GM19193 (cell line): ENCODE results near the gene GATA6.

Experiments used
- POLR2A ChIP-seq: IDR thresholded peaks from 4 replicates; pipeline ENCODE4 v1.6.1; 2011; ENCODE audit not compliant: insufficient read depth, insufficient read length; ENCODE audit errors: extremely low read depth

GATA6 gene

DNA sequence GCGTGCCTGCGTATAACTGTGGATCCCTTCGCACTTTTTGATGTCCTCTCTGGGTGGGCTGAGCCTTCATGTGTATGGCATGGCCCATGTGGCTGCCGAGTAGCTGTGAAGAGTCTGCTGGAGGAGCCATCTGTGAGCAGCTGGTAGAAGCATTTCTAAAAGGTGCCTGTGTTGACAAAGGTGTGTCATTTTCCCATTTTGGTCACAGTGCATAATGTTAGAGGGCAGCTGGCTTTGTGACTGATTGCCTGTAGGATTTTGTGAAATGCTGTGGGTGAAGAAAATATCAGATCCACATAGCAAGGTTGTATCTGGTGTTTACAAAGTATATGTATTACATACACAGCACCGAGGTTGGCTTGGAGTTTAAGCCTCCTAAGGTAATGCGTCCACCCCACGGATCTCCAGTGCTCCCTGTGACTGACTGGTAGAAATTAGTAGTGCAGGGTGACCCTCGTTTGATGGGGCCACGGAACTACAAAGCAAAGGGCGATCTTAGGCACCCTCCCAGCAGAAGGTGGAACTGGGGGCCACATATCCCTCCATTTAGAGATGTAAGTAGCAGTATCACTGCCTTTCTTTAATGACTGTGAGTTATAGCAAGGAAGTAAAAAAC, 16.5 kb downstream of the GATA6 start:
- TF ChIP-seq POLR2A: no peak

DNA sequence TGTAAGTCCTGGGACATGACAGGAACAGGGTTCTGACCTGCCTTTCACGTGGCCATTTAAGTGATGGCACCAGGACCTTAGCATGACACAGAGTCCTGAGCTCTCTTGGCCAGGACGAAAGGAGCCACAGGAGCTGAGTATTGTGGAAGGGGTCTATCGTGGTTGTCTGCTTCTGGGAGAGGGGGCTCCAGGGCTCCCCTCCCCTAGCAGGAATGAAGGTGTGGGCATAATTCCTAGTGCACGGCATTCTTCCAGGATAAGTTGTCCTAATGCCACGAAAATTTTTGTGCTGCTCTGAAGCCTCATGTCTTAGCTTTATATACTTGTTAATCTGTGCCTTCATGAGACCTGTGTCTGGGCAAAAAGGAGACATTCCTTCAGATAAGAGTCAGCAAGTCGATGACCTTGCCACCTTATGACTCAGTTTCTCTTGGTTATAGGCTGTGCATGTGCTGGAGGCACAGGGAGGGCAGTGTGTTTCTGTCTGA, 17.1 kb downstream of the GATA6 start:
- TF ChIP-seq POLR2A: no peak

DNA sequence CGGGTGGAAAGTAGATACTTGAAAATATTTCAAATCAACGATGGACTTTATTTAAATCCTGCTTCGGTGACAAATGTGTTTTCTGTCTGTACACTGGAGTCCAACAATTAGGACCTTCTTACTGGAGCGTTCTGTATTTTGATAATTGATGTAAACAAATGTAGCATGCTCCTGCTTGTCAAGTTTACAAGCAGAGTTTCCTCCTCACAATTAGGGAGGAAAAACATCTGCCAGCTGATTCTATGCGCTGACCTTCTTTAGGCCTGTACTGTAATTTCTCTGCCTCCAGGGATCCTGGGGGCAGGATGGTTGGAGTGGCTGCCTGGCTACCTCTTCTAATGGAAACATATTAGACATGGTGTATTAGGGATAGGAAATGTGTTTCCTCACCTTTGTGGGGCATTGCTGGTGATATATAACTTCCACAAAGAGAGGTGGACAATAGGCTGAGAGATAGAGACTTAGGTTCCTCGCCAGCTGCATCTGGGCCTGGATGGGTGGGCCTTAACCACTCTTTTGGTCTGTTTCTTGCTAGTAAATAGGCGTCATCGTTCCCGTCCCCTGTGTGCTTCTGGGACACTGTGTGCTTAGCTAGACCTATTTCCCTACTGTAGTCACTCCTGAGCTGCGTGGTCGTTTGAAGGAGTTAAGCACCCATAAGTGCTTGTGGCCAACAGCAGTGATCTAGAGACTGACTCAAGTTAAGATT, 19.3 kb downstream of the GATA6 start:
- no peak for TF ChIP-seq POLR2A

DNA sequence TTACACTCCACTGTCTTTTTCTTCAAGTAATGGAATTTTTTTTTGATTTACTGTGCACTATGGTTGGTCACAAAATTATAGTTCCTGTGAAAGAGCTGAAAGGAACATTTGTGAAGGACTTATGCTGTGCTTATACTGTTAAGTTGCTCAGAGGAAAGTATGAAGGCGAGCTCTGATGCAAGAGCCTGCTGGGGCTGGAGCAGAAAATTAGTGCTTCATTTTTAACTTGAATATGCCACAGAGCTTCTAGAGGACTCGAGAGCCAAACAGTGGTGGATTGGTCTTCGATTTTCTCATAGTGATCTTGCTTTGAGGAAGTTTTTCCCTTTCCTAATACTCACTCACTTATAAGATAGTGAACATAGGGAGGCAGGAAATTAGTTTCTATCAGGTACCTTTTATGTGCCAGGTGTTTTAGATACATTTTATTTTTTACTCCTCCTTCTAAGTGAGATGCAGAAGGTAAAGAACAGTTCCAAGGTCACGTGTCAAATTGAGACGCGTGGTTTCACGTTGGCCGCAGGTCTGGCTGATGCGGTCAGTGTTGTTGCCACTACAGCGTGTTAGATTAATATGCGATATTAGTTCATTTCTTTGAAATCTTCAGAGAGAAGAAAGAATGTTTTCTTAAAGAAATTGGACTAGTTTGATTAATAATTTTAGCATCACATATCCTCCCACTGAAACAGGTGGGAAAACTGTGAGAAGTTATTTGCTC, 20.2 kb downstream of the GATA6 start:
- TF ChIP-seq POLR2A: no peak

DNA sequence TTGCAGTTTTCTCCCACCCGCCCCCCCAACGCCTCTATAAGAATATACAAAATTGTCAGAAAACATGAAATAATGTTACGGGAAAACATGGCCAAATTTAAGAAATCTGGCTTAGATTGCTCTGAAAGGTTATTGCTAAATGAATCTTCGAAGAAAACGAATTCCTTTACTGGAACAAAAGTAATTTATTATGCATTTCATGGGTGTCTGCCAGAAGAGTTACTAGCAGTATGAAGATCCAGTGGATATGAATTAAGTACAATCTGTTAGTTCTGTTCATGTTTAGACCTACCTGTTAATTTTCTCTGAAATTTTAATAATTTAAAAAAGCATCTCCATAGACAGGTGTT, 21.9 kb downstream of the GATA6 start:
- TF ChIP-seq POLR2A: no peak

DNA sequence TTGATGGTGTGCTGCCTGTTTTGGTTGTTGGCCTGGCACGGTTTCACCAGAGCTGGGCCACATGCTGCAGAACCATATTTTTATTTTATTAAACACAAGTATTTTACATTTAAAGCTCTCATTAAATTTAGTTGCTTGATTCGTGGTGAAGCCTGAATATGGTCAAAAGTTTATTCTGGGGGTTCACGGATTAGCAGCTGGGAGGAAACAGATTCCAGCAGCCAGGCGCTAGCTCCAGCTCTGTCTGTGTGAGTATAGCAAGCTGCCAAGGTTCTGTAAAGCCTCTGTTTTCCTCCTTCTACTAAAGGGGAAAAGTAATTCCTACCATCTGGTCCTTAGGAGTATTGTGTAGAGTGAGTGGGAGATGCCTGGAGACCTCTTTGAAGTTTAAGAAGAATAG, 22.5 kb downstream of the GATA6 start:
- TF ChIP-seq POLR2A: no peak

DNA sequence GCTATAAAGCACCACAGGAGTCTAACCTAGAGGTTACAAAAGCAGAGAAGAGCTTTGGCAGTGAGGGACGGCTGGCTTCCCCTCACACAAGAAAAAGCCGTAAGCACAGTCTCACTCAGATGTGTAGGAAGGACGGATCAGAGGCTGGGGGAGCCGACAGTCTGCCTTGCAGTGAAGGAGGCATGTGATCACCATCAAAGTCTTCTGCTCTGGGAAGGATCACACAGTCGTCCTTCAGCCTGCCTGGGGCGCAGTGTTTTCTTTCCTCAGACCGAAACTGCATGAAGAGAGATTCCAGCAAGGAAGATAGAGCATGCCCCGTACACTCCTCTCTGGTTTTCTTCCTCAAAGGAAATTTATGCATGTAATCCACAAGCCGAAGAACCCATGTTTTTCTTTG, 24.1 kb downstream of the GATA6 start:
- no peak for TF ChIP-seq POLR2A

DNA sequence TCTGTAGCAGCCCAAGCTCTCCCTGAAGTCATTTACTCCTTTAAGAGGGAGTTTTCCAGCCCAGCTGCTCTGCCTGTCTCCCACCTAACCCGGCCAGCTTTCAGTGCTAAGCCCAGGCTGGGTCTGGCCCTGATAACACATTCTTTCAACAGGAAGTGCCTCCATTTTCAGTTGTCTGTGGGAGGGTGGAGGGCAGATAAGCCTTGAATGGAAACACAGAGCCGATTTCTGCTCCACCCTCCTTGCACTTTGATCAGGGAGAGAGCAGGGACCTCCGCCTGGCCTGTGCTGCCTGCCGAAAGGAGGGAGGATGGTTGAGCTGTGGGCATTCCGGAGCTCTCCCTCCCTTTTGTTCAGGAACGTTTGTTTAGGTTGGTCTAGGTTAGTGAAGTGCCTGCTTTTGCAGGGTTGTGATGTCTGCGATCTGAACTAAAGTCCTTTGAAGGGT, 24.8 kb downstream of the GATA6 start:
- TF ChIP-seq POLR2A: no peak

DNA sequence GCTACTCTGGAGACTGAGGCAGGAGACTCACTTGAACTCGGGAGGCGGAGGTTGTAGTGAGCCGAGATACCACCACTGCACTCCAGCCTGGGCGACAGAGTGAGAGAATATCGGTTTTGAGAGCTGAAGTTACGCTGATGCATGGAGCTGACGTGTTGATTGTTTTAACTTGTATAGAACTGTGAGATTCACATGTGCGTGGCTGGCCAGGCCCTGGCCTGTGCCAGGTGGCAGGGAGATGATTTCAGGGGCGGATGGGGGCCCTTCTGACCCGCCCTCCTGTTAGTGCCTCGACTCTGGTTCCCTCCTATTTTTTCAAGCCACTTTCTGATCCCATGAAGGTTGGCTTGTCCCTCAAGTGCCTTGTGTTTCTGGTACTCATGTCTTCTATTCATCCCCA, 25.7 kb downstream of the GATA6 start:
- TF ChIP-seq POLR2A: no peak

DNA sequence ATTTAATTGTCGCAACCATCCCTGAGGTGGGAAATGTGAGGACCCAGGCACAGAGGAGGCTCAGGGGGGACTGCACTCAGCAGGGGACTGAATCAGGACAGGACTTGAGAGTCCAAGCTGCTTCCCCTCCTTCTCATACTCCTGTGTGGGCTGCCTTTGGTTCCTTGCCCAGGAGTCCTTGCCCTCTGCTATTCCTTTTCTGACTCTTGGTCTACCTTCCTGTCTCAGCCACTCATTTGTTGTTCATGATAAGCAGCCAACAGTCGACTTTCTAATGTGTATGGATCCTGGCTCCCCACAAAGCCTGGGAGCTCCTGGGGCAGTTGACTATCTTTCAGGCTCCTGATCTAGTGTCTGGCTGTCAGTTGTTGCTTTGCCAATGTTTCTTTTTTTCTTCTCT, 28.3 kb downstream of the GATA6 start:
- TF ChIP-seq POLR2A: no peak

DNA sequence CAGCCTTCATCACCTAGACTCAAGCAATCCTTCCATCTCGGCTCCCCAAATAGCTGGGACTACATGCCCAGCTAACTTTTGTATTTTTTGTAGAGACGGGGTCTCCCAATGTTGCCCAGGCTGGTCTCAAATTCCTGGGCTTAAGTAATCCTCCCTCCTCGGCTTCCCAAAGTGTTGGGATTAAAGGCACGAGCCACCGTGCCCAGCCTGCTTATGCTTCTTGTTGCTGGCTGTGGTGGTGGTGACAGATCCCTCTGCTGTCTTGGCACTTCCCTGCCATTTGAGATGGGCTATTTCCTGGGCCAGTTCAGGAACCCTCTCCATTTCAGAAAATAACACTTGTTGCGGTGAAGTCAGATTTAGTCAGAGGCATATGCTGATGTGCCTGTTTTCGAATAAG, 28.8 kb downstream of the GATA6 start:
- TF ChIP-seq POLR2A: no peak

DNA sequence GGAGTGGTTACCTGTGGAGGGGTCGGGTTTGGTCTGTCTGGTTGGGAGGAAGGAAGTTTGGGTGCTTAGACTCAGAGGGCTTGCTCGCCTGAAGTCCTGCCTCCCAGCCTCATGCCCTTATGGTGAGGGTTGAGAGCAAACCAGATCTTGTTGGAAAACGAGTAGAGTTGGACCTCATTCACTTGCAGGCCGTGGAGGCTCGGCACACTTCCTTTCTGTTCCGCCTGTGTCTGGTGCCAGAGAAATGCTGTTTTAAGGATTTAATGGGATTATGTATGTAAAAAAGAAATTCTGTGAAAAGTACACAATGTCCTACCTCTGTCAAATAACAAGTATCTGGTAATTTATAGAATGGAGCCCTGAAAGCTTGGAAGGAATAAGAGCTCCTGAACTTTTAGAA, 29.6 kb downstream of the GATA6 start:
- no peak for TF ChIP-seq POLR2A

DNA sequence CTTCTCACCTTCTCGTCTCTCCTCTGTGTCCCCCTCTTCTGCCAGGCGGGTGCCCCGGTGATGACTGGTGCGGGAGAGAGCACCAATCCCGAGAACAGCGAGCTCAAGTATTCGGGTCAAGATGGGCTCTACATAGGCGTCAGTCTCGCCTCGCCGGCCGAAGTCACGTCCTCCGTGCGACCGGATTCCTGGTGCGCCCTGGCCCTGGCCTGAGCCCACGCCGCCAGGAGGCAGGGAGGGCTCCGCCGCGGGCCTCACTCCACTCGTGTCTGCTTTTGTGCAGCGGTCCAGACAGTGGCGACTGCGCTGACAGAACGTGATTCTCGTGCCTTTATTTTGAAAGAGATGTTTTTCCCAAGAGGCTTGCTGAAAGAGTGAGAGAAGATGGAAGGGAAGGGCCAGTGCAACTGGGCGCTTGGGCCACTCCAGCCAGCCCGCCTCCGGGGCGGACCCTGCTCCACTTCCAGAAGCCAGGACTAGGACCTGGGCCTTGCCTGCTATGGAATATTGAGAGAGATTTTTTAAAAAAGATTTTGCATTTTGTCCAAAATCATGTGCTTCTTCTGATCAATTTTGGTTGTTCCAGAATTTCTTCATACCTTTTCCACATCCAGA, 31.3 kb downstream of the GATA6 start:
- TF ChIP-seq POLR2A: no peak

DNA sequence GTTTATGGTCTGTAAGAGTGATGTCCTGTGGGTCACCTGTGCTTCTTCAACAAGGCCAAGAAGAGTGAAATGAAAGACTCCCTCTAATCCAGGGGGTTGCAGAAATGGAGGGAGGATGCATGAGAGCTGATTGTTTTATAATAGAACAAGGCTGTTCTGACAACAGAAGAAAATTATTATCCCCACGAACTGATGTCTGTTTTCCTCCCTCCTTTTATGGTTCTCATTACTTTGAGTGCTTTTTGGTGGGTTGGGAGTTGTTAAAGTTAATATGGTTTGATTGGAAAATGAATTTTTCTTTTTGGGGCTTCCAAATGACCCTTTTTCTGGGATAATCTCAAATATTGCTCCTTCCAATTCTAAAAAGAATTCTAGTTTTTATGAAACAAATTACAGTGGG, 33.6 kb downstream of the GATA6 start:
- no peak for TF ChIP-seq POLR2A

DNA sequence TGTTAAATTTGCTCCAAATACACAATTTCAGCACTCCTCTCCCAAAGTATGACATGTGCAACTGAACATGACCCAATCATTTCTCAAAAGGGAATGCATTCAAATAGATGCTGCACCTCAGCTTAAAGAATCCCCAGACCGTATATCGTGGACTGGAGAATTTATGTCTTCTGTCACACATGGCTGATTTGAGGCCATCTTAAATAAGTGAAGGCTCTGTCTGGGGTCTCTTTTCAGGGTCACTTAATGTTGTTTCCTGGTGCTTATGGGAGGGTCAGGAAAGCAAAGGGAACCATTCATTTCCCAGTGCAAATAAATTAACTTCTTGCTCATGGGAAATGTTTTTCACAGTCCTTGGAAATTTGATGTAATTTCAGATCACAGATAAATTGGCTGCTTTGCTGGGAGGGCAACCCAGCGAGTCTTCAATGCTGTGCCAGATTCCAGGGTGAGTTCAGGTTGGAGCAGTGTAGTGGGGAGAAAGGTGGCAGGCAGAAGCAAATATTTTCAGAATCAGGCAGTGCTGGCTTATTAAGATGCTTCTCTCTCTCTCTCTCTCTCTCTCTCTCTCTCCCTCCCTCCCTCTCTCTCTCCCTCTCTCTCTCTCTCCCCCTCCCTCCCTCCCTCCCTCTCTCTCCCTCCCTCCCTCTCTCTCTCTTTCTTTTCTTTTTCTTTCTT, 34.3 kb downstream of the GATA6 start:
- no peak for TF ChIP-seq POLR2A
